ENCODE results near the gene PPP1R12B.

DNA sequence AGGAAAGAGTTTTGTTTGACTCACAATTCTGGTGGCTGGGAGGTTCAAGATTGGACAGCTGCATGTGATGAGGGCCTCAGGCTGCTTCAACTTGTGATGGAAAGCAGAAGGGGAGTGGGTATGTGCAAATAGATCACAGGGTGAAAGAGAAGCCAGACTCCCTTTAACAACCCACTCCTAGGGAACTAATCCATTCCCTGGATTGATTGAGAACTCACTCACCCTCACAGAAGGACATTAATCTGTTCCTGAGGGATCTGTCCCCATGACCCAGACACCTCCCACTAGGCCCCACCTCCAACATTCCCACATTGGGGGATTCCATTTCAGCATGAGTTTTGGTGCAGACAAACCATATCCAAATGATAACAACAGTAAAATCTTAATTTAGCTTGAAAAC, 32.3 kb upstream of the PPP1R12B start:
- TF ChIP-seq, protein P1, sequence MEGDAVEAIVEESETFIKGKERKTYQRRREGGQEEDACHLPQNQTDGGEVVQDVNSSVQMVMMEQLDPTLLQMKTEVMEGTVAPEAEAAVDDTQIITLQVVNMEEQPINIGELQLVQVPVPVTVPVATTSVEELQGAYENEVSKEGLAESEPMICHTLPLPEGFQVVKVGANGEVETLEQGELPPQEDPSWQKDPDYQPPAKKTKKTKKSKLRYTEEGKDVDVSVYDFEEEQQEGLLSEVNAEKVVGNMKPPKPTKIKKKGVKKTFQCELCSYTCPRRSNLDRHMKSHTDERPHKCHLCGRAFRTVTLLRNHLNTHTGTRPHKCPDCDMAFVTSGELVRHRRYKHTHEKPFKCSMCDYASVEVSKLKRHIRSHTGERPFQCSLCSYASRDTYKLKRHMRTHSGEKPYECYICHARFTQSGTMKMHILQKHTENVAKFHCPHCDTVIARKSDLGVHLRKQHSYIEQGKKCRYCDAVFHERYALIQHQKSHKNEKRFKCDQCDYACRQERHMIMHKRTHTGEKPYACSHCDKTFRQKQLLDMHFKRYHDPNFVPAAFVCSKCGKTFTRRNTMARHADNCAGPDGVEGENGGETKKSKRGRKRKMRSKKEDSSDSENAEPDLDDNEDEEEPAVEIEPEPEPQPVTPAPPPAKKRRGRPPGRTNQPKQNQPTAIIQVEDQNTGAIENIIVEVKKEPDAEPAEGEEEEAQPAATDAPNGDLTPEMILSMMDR (IDR thresholded peaks at IDR 0.05) = no peak
- no peak for TF ChIP-seq POLR2A (IDR thresholded peaks at IDR 0.05)

Measured in body of pancreas (tissue), 4 donors.